Activated T-helper 17 cell treated with anti-CD3 and anti-CD28 coated beads, Interleukin-2, amount 50 U/mL, for 72 hours (primary cell): ENCODE data around the gene ADAMTSL2. TPM values are rescaled to one million over a fixed set of nuclear protein-coding genes. Genes with fewer than 3 reads are reported as not detected.

Source experiments
- ATAC-seq: fragments of 150-1000 bp; cut with Tn5 transposase; replicated peaks from 2 replicates; pipeline ENCODE4 v1.10.0; 2021; ENCODE audit warnings: mild to moderate bottlenecking, moderate library complexity
- H3K27ac Mint-ChIP-seq: one replicate; pipeline ENCODE4 v1.8.0; 2022; ENCODE audit warnings: mixed read lengths
- H3K27me3 Mint-ChIP-seq: one replicate; pipeline ENCODE4 v1.8.0; 2022; ENCODE audit warnings: mixed read lengths
- H3K36me3 Mint-ChIP-seq: one replicate; pipeline ENCODE4 v1.8.0; 2022; ENCODE audit warnings: low read depth, mild to moderate bottlenecking, mixed read lengths
- H3K4me1 Mint-ChIP-seq: one replicate; pipeline ENCODE4 v1.8.0; 2022; ENCODE audit warnings: mixed read lengths
- H3K4me3 Mint-ChIP-seq: one replicate; pipeline ENCODE4 v1.8.0; 2022; ENCODE audit warnings: mild to moderate bottlenecking, mixed read lengths
- H3K9me3 Mint-ChIP-seq: one replicate; pipeline ENCODE4 v1.8.0; 2022; ENCODE audit warnings: mixed read lengths
- total RNA-seq, 2 donors: library from RNA; stranded (reverse); gene quantifications; one replicate each; pipeline ENCODE4 v1.2.3, GENCODE V29; 2022

ADAMTSL2 gene
- total RNA-seq, 2 donors from 2014 or later = not detected

GRCh38 chr9:133528876-133529241 is 5.6 kb upstream of the ADAMTSL2 start:
- no peaks in the 10 kb centered on the region for H3K9me3 Mint-ChIP-seq
- no peaks in the 10 kb centered on the region for H3K4me1 Mint-ChIP-seq
- H3K36me3 Mint-ChIP-seq = no peaks in the 10 kb centered on the region
- no peak overlapping the region for H3K27ac Mint-ChIP-seq
- H3K27me3 Mint-ChIP-seq = peaks cover 21% of the 10 kb centered on the region
- no peak overlapping the region for H3K4me3 Mint-ChIP-seq
- ATAC-seq = no peak

- Mint-ChIP-seq H3K9me3 (no peaks in the 10 kb centered on the region), H3K27me3 (peaks cover 21% of the 10 kb centered on the region), H3K4me3 (no peak overlapping the region), H3K4me1 (no peaks in the 10 kb centered on the region), H3K36me3 (no peaks in the 10 kb centered on the region), H3K27ac (no peak overlapping the region)
- no peak for ATAC-seq
Measured at GRCh38 chr9:133529457-133529856, 5.0 kb upstream of the ADAMTSL2 start.

DNA sequence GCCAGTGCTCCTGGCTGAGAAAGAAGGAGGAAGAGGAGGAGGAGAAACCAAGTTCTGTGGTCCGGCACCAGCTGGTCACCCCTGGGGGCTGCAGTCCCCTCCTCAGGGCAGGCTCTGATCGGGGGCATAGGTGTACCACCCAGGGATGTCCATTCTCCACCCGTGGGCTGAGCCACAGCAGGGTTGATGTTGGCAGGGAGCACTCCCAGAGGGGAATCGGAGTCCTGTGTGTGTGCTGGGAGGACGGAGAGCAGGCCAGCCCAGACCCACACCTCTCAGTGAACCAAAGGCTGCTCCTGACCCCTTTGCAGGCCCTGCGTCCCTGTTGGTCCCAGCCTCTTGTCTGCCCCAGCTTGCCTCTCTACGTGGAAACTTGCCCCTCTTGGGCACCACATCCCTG is 4.6 kb upstream of the ADAMTSL2 start:
- Mint-ChIP-seq H3K27ac (no peak overlapping the region), H3K4me1 (no peaks in the 10 kb centered on the region), H3K27me3 (peaks cover 21% of the 10 kb centered on the region), H3K4me3 (no peak overlapping the region), H3K36me3 (no peaks in the 10 kb centered on the region), H3K9me3 (no peaks in the 10 kb centered on the region)
- no peak for ATAC-seq

- ATAC-seq = no peak
- Mint-ChIP-seq H3K36me3 (no peaks in the 10 kb centered on the region), H3K4me3 (no peak overlapping the region), H3K27me3 (peaks cover 21% of the 10 kb centered on the region), H3K9me3 (no peaks in the 10 kb centered on the region), H3K4me1 (no peaks in the 10 kb centered on the region), H3K27ac (no peak overlapping the region)
Measured at GRCh38 chr9:133531293-133531692, 3.2 kb upstream of the ADAMTSL2 start.

- peak; percentile 63 for ATAC-seq
- Mint-ChIP-seq H3K9me3 (no peaks in the 10 kb centered on the region), H3K4me1 (no peaks in the 10 kb centered on the region), H3K27me3 (peaks cover 18% of the 10 kb centered on the region), H3K27ac (no peak overlapping the region), H3K36me3 (no peaks in the 10 kb centered on the region), H3K4me3 (no peak overlapping the region)
Measured at GRCh38 chr9:133532937-133533668, 1.4 kb upstream of the ADAMTSL2 start.

GRCh38 chr9:133533857-133534256 is 647 bp upstream of the ADAMTSL2 start:
- Mint-ChIP-seq H3K4me3 (no peak overlapping the region), H3K36me3 (no peaks in the 10 kb centered on the region), H3K9me3 (no peaks in the 10 kb centered on the region), H3K27me3 (peaks cover 18% of the 10 kb centered on the region), H3K27ac (no peak overlapping the region), H3K4me1 (no peaks in the 10 kb centered on the region)
- no peak for ATAC-seq

GRCh38 chr9:133535306-133535877 is 888 bp downstream of the ADAMTSL2 start:
- no peak for ATAC-seq
- no peak overlapping the region for H3K4me3 Mint-ChIP-seq
- no peaks in the 10 kb centered on the region for H3K4me1 Mint-ChIP-seq
- peaks cover 18% of the 10 kb centered on the region for H3K27me3 Mint-ChIP-seq
- H3K9me3 Mint-ChIP-seq = no peaks in the 10 kb centered on the region
- H3K27ac Mint-ChIP-seq = no peak overlapping the region
- no peaks in the 10 kb centered on the region for H3K36me3 Mint-ChIP-seq

- ATAC-seq = no peak
- no peak overlapping the region for H3K27ac Mint-ChIP-seq
- H3K4me3 Mint-ChIP-seq = no peak overlapping the region
- no peaks in the 10 kb centered on the region for H3K4me1 Mint-ChIP-seq
- H3K9me3 Mint-ChIP-seq = no peaks in the 10 kb centered on the region
- H3K27me3 Mint-ChIP-seq = peaks cover 18% of the 10 kb centered on the region
- no peaks in the 10 kb centered on the region for H3K36me3 Mint-ChIP-seq
Measured at GRCh38 chr9:133536080-133536479, 1.6 kb downstream of the ADAMTSL2 start.

GRCh38 chr9:133536536-133536935 is 2.0 kb downstream of the ADAMTSL2 start:
- Mint-ChIP-seq H3K27ac (no peak overlapping the region), H3K4me1 (no peaks in the 10 kb centered on the region), H3K4me3 (no peak overlapping the region), H3K9me3 (no peaks in the 10 kb centered on the region), H3K27me3 (peaks cover 18% of the 10 kb centered on the region), H3K36me3 (no peaks in the 10 kb centered on the region)
- no peak for ATAC-seq

- ATAC-seq = no peak
- Mint-ChIP-seq H3K27me3 (peaks cover 14% of the 10 kb centered on the region), H3K9me3 (no peaks in the 10 kb centered on the region), H3K36me3 (no peaks in the 10 kb centered on the region), H3K4me3 (no peak overlapping the region), H3K4me1 (no peaks in the 10 kb centered on the region), H3K27ac (no peak overlapping the region)
Measured at GRCh38 chr9:133537257-133537656, 2.8 kb downstream of the ADAMTSL2 start.

GRCh38 chr9:133538176-133538575 is 3.7 kb downstream of the ADAMTSL2 start:
- peaks cover 8% of the 10 kb centered on the region for H3K27me3 Mint-ChIP-seq
- no peaks in the 10 kb centered on the region for H3K9me3 Mint-ChIP-seq
- H3K36me3 Mint-ChIP-seq = no peaks in the 10 kb centered on the region
- ATAC-seq = no peak
- no peak overlapping the region for H3K27ac Mint-ChIP-seq
- no peak overlapping the region for H3K4me3 Mint-ChIP-seq
- no peaks in the 10 kb centered on the region for H3K4me1 Mint-ChIP-seq

GRCh38 chr9:133538851-133539833 is 4.6 kb downstream of the ADAMTSL2 start:
- H3K36me3 Mint-ChIP-seq = no peaks in the 10 kb centered on the region
- peaks cover 4% of the 10 kb centered on the region for H3K27me3 Mint-ChIP-seq
- ATAC-seq = no peak
- H3K4me1 Mint-ChIP-seq = no peaks in the 10 kb centered on the region
- no peak overlapping the region for H3K4me3 Mint-ChIP-seq
- no peak overlapping the region for H3K27ac Mint-ChIP-seq
- no peaks in the 10 kb centered on the region for H3K9me3 Mint-ChIP-seq

DNA sequence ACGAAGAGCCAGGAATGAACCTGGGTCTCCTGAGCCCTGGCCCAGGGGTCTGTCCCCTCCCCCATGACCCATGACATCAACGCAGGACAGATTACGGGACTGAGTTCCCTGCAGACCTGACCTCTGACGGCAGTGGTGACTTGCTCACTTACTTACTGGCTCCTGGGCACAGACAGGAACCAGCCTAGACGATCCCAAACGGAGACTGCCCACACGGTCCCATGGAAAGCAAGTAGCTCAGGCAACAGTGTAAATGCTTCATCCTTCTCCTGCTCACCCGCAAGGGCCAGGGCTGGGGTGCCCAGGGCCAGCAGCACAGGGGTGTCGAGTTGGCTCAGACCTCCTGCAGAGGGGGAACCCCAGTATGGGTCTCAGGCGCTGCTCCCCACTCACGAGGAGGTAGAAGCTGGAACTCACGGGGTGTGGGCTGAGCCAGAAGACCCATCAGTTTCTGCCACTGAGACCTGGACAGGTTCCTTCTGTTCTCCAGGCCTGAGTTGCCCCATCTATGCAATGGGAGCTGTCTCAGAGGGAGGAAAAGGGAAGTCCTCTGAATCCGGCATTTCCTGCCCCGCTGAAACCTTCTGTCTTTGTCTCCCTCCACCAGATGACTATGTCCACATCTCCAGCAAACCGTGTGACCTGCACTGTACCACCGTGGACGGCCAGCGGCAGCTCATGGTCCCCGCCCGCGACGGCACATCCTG is 5.6 kb downstream of the ADAMTSL2 start:
- no peaks in the 10 kb centered on the region for H3K9me3 Mint-ChIP-seq
- H3K36me3 Mint-ChIP-seq = no peaks in the 10 kb centered on the region
- H3K27me3 Mint-ChIP-seq = peaks cover 4% of the 10 kb centered on the region
- ATAC-seq = no peak
- no peak overlapping the region for H3K4me3 Mint-ChIP-seq
- no peaks in the 10 kb centered on the region for H3K4me1 Mint-ChIP-seq
- no peak overlapping the region for H3K27ac Mint-ChIP-seq

- Mint-ChIP-seq H3K27me3 (peaks cover 4% of the 10 kb centered on the region), H3K4me1 (no peaks in the 10 kb centered on the region), H3K36me3 (no peaks in the 10 kb centered on the region), H3K9me3 (no peaks in the 10 kb centered on the region), H3K4me3 (no peak overlapping the region), H3K27ac (no peak overlapping the region)
- ATAC-seq = no peak
Measured at GRCh38 chr9:133540698-133541025, 6.2 kb downstream of the ADAMTSL2 start.
